Keratinocyte (primary cell): ENCODE results near the gene NYAP2.

Source experiments
- CTCF ChIP-seq, 3 experiments: IDR thresholded peaks in 1 of 3; conservative IDR thresholded peaks in 1 of 3; optimal IDR thresholded peaks in 1 of 3; 2 replicates in 2 of 3; 3 replicates in 1 of 3; pipeline versions ENCODE3 to v1.5.1; 2011; ENCODE audit warnings: low read length in 3 of 3, mild to moderate bottlenecking in 3 of 3, moderate library complexity in 2 of 3, control low read depth in 1 of 3, inconsistent platforms in 1 of 3; ENCODE audit not compliant: insufficient read depth in 2 of 3; ENCODE audit errors: extremely low read depth in 1 of 3
- EZH2 ChIP-seq: IDR thresholded peaks from one replicate; pipeline ENCODE4 v1.6.1; 2012; ENCODE audit warnings: inconsistent platforms, mild to moderate bottlenecking, low read length, moderate library complexity

DNA sequence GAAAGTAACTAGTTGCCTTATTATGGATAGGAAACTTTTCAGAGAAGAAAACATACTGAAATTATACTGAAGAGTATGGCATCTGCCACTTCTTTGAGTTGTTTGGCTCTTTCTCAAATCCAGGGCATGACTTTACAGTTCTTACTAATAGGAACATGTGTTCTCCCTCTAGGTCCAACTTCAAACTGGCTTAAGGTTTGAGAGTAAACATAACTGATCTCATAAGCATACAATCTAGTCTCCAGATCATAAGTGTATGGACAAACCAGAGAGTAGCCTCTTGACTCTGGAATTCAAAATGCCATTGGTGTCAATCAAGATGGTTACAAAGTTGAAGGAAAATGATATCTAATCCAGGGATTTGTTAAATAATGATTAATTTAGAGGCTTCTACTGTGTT, 101.5 kb downstream of the NYAP2 start:
- TF ChIP-seq CTCF (optimal IDR thresholded peaks at IDR 0.05 in 1 of 3, IDR thresholded peaks at IDR 0.05 in 1 of 3, conservative IDR thresholded peaks at IDR 0.05 in 1 of 3; ENCODE audit: extremely low read depth in 1 of 3, insufficient read depth in 2 of 3, low read length in 3 of 3) (no peak), EZH2 (no peak)
